HG03571 (cell line): ENCODE measurements around the gene LGALS4.
"Not testable (repeated sequence)": the region's sequence is repeated elsewhere in the genome, so short reads cannot be mapped to it uniquely, and the experiment has no call there.

Experiments
- ATAC-seq: cut with Tn5 transposase; IDR thresholded peaks from one replicate; pipeline ENCODE4 v1.9.1; 2021; ENCODE audit not compliant: unreplicated experiment

The LGALS4 gene

DNA sequence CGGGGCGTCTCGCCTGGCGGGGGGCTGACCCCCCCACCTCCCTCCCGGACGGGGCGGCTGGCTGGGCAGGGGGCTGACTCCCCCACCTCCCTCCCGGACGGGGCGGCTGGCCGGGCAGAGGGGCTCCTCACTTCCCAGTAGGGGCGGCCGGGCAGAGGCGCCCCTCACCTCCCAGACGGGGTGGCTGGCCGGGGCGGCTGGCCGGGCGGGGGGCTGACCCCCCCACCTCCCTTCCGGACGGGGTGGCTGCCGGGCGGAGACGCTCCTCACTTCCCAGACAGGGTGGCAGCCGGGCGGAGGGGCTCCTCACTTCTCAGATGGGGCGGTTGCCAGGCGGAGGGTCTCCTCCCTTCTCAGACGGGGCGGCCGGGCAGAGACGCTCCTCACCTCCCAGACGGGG lies 15.0 kb downstream of the LGALS4 start:
- not testable (repeated sequence) for ATAC-seq

DNA sequence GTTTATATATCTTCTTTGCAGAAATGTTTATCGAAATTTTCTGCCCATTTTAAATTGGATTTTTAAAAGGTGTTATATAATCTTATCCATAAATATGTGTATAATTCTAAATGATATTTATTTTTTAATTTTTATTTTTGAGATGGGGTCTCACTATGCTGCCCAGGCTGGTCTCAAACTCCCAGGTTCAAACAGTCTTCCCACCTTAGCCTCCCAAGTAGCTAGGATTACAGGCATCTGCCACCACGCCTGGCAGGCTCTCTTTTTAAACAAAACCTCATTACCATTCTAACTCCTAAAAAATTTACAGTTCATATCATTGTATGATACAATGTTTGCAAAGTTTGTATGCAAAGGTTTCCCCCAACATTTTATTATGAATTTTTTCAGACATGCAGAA lies 16.6 kb downstream of the LGALS4 start:
- no peak for ATAC-seq

DNA sequence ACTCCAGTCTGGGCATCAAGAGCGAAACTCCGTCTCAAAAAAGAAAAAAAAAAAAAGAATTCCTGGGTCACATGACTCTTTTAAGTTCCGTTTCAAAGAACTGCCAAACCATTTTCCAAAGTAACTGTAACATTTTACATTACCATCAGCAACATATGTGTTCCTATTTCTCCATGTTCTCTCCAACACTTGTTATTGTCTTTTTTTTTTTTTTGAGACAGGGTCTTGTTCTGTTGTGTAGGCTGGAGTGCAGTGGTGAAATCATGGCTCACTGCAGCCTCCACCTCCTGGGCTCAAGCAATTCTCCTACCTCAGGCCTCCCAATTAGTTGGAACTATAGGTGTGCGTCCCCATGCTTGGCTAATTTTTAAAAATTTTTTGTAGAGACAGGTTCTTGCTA lies 17.2 kb downstream of the LGALS4 start:
- no peak for ATAC-seq

DNA sequence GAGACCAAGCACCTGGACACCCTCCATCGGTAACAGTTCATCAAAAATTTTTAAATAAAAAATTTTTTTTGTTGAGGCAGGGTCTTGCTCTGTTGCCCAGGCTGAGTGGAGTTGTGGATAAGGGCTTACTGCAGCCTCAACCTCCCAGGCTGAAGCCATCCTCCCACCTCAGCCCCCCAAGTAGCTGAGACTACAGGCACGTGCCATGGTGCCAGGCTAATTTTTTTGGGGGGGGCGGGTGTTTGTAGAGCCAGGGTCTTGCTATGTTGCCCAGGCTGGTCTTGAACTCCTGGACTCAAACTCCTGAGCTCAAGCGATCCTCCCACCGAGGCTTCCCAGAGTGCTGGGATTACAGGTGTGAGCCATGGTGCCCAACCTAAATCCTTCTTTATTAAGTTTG lies 19.1 kb downstream of the LGALS4 start:
- ATAC-seq = no peak

DNA sequence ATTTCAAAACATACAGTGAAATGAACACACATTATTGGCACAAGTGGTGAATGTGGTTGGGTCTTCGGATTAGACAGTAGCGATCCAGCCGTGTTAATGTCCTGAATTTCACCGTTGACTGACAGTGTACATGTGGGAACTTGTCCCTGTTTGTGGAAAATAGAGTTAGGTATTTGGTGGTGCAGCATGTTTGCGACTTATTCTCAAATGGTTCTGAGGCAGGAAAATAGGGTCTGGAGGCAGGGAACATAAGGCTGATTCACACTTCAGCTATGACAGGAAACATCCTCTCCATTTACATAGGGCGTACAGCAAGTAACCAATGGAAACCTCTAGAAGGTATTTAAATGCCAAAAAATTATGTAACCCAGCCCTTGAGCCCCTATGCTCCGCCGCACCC lies 19.6 kb downstream of the LGALS4 start:
- ATAC-seq = no peak

DNA sequence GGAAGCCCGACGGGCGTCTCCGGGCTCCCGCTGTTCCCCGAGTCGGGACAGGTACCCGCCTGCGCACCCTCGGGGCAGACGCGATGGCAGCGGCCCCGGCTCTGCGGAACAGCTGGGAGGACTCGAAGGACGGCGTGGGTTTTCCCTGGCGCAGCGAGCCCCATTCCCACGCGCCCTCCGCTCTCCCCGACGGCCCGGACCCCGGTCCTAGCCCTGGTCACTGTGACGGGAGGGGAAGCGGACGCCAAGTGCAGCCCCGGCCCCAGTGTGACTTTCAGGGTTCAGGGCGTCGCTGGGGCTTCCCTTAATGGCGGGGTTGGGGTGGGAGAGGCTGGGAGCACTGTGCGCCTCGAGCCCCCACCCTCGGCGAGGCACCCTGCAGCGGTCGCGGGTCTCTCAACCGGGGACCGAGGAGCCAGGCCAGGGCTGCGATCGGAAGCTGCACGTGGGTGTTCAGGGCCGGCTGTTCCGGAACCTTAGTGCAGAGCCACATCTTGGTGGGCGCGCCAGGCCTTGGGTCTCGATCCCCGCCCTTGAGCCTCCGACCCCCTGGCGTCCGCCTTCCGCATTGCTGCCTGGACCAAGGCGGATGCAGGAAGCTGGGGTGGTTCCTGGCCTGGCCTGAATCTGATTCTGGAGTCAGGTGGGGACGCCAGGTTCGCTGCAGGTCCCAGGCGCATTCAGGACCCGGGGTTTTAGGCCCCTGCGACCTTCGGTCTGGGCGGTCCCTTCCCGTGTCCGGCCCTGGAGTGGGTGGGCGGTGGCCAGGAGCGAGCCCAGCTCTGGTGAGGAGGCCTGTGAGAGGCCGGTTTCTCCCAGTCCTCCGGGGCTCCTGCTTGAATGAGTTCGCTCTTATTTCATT lies 20.3 kb downstream of the LGALS4 start:
- no peak for ATAC-seq

DNA sequence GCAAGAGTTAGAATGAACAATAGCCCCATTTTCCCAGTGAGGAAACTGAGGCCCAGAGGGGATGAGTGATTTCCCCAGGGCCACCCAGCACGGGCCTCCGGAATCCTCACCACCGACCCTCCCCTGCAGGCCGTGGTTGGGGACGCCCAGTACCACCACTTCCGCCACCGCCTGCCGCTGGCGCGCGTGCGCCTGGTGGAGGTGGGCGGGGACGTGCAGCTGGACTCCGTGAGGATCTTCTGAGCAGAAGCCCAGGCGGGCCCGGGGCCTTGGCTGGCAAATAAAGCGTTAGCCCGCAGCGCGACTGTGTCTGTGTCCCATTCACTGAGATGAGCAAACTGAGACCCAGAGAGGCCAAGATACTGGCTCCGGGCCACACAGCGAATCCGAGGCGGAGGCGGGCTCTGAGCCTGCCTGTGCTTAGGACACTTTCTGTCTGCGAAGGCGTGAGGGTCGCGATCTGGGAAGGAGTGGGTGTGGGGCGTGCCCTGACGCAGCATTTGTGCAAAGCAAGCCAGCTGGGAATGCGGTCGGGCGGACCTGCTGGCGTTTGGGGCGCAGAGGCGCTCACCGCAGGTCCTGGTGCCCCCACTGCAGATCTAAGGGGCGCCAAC lies 21.2 kb downstream of the LGALS4 start:
- not testable (repeated sequence) for ATAC-seq

DNA sequence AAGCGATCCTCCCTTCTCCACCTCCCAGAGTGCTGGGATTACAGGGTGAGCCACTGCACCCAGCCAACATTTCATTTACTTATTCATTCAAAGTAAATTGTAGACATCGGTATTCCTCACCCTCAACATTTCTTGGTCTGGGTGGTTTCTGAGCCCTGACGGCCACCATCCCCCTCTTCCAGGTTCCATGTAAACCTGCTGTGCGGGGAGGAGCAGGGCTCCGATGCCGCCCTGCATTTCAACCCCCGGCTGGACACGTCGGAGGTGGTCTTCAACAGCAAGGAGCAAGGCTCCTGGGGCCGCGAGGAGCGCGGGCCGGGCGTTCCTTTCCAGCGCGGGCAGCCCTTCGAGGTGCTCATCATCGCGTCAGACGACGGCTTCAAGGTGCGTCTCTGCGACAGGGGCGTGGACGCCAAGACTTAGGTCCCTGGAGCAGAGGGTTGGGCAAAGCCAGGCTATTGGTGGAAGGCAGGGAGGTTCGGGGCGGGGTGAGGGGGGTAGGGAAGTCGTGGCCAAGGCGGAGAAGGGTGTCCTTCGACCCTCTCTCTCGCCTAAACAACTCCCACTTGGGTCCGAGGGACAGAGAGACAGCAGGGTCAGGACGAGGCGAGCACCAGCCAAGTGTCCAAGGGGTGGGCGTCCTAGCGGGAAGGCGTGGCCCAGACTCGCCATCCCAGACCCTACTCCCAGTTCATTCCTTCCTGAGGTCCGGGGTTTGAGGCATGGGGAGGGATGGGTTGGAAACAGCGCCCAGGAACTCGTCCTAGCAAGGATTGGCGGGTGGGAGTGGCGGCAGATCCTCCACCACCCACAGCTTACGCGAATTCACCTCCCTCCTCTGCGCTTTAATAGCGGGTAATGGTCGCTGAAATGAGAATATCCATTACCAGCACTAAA lies 22.0 kb downstream of the LGALS4 start:
- ATAC-seq = not testable (repeated sequence)

DNA sequence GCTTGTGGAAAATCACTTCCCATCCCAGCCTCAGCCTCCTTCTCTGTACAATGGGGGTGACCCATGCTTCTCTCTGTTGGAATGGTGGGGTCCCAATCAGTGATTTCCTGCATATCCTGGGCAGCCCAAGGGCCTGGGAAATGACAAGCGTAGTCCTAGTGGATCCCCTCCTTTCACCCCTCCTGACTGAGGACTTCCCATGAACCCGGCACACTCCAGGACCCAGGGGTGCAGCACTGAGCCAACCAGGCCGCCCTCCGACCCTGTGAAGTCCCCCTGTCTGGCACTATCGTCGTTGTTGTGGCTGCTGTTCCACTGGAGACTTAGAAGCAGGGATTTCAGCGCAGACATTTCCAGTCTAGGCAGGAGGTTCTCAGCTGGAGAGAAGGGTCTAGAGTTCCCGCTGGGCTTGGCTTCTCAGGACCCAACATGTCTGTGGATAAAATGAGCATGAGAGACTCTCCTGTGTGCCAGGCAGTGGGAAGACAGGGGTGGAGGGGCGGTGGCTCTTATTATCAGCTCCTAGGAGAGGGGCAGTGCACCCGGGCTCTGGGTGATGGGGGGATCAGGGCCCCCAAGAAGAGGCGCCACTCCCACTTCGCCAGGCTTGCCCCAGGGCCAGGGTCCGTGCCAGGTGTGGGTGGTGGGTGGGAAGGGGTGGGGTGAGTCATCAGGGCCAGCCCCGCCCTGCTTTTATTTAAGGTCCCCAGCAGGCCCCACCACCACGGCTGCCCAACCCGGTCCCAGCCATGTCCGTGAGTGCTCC lies 24.1 kb downstream of the LGALS4 start, which contains the start of gene LGALS7B:
TSS of gene LGALS7B (plus strand) at position 723 of the 766 bp plus-strand sequence. CDS start at position 750, 27 bp downstream.
- ATAC-seq = no peak

DNA sequence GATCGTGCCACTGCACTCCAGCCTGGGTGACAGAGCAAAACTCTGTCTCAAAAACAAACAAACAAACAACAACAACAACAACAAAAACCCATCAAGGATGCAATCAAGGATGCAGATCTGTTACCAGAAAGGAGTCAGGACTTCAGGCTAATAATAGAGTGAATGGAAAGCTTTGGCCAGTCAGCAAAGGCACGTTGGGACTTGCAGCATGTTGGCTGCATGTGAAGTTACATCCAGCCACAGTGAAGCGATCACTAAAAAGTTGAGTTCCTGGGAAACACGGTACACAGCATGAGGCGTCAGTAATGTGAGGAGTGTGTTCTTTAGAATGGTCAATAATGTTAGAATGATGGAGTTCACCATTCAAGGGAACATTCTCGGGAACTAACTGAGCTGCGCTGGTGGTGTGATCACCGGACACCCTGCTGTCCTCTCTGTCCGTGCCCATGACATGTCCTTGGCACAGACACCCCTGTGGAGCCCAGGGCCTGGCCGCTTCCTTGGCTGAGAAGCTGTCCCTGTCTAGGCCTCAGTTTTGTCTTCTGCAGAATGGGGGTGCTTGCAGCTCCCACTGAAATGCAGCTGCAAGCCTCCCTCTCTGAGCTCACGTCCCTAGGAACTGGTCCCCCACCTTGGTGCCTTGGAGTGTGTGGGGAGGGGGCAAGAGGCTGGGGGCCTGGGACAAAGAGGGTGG lies 26.0 kb downstream of the LGALS4 start:
- no peak for ATAC-seq

DNA sequence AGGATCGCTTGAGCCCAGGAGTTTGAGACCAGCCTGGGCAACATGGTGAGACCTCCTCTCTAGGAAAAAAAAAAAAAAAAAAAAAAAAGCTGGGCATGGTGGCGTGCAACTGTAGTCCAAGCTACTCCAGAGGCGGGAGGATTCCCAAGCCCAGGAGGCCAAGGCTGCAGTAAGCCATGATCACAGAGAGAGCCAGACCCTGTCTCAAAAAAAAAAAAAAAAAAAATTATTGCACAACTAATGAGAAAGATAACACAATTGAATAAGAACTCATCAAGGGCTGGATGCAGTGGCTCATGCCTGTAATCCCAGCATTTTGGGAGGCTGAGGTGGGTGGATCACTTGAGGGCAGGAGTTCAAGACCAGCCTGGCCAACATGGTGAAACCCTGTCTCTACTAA lies 26.7 kb downstream of the LGALS4 start:
- ATAC-seq = not testable (repeated sequence)

DNA sequence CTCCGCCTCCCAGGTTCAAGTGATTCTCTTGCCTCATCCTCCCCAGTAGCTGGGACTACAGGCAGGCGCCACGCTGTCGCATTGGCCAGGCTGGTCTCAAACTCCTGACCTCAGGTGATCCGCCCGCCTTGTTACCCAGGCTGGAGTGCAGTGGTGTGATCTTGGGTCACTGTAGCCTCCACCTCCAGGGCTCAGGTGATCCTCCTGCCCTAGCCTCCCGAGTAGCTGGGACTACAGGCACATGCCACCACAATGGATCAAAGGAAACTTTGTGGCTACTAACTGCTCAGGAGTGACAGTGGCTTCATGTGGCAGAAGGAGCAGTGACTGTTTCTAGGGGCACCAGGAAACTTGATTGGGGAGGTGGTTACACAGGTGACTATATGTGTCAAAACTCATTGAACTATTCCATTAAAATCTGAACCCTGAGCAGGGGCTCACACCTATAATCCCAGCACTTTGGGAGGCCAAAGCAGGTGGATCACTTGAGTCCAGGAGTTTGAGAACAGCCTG lies 27.5 kb downstream of the LGALS4 start:
- ATAC-seq = no peak

DNA sequence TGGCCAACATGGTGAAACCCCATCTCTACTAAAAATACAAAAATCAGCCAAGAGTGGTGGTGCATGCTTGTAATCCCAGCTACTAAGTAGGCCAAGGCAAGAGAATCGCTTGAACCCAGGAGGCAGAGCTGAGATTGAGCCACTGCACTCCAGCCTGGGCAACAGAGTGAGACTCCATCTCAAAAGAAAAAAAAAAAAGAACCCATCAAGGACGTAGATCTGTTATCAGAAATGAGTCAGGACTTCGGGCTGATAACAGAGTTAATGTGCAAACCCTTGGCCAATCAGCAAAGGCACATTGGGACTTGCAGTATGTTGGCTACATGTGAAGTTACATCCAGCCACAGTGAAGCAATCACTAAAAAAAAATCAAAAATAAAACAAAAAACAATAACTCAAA lies 28.5 kb downstream of the LGALS4 start:
- ATAC-seq = no peak

DNA sequence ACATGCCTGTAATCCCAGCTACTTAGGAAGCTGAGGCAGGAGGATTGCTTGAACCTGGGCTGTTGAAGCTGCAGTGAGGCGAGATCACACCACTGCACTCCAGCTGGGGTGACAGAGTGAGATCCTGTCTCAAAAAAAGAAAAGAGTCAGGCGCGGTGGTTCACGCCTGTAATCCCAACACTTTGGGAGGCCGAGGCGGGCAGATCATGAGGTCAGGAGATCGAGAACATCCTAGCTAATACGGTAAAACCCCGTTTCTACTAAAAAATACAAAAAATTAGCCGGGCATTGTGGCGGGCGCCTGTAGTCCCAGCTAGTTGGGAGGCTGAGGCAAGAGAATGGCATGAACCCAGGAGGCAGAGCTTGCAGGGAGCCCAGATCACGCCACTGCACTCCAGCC lies 30.5 kb downstream of the LGALS4 start:
- not testable (repeated sequence) for ATAC-seq

DNA sequence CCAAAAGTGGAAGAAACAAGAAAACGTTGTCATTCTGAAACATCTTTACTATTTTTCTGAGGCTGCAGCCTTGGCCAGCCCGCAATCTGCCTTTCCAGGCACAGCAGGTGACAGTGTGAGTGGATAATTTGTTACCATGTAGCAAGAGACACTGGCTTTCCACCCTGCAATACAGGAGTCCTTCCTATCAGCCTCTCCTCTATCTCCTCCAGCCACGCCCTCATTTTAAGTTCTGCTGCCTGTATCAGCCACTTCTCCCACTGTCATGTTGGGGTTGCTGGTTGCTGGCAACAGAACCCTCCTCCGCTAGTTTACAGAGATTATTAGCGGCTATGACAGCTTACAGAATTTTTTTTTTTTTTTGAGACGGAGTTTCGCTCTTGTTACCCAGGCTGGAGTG lies 31.7 kb downstream of the LGALS4 start:
- ATAC-seq = no peak

DNA sequence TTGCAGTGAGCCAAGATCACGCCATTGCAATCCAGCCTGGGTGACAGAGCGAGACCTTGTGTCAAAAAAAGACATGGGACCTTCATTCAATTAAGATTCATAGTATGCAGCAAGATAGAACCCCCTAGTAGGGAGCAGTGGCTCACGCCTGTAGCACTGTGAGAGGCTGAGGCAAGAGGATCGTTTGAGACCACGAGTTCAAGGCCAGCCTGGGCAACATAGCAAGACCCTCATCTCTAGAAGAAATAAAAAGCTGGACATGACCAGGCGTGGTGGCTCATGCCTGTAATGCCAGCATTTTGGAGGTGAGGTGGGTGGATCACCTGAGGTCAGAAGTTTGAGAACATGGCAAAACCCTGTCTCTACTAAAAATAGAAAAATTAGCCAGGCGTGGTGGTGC lies 32.3 kb downstream of the LGALS4 start:
- no peak for ATAC-seq

DNA sequence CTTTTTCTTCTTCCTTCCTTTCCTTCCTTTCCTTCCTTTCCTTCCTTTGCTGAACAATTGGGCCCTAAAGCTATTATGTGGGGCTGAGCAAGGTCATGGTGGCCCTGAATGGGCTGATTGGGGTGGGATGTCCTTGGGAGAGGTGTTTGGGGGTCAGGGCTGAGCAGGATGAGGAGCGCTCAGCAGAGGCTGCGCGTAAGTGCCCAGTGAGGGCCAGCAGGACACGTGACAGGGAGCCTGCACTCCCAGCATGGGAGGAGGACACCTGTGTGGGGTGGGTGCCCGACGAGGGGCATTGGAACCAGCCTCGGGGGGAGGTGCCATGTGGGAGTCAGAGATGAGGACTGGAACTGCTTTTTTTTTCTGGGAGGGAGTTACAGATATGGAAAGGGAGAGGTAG lies 34.0 kb downstream of the LGALS4 start:
- ATAC-seq = no peak

DNA sequence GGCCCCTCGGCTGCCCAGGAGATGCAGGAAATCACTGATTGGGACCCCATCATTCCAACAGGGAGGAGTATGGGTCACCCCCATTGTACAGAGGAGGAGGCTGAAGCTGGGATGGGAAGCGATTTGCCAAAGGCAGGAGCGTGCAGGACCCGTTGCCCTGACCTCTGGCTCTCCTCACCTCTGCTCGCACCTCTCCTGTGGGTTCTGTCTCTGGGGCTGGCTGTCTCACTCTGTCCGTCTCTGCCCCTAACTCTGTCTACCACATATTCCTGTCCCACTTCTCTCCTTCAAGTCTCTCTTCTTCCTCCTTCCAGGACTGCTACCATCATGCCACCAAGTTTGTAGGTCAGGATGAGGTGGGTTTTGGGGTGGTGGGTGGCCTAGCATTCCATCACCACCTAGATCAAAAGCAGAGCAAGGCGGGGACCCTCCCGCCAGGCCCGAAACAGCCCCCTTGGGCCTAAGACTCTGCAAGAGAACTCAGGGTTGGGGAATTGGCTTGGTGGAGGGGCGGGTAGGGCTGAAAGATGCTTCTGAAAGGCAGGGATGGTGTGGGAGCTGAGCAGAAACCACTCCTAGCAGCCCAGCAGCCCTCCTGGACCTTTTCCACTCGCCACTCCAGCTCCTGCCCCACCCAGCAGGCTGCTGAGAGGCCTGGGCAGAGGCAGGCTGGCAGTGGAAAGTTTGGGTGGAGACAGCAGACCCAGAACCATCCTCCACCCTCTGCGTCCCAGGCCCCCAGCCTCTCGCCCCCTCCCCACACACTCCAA lies 38.4 kb downstream of the LGALS4 start:
- ATAC-seq = no peak
